SK-N-DZ (cell line): ENCODE measurements around the gene PYGB. TPM values are rescaled to one million over a fixed set of nuclear protein-coding genes. Genes with fewer than 3 reads are reported as not detected.

Experiments
- DNase-seq: peaks from one replicate; pipeline ENCODE4 v3.0.0-alpha.2; 2015; ENCODE audit warnings: low spot score
- polyA plus RNA-seq, 2 experiments: library from polyadenylated mRNA; depleted of rRNA; stranded (reverse); fragments of >200 nt; gene quantifications; 2 replicates each; pipeline ENCODE4 v1.2.3, GENCODE V29; 2014

Gene PYGB
- 127 and 155 TPM in 2 replicates for polyA plus RNA-seq (2014; cell fraction: cytosol; rRNA removed)
- polyA plus RNA-seq (2014; cell fraction: nucleus; rRNA removed) = 212 and 244 TPM in 2 replicates

- peak; percentile 84 for DNase-seq
Measured at GRCh38 chr20:25247956-25248785, at the start of gene PYGB. TSS of gene PYGB (plus strand) at chr20:25248085. CDS start at chr20:25248179, 94 bp downstream.

GRCh38 chr20:25198663-25199383 lies 49.1 kb upstream of the PYGB start:
- peak; percentile 41 for DNase-seq

- no peak for DNase-seq
Measured at GRCh38 chr20:25199473-25200260, 48.2 kb upstream of the PYGB start.

- DNase-seq = no peak
Measured at GRCh38 chr20:25203089-25203488, 44.8 kb upstream of the PYGB start.

- DNase-seq = no peak
Measured at GRCh38 chr20:25203871-25204320, 44.0 kb upstream of the PYGB start.

- DNase-seq = no peak
Measured at GRCh38 chr20:25204550-25205276, 43.2 kb upstream of the PYGB start.

- no peak for DNase-seq
Measured at GRCh38 chr20:25205277-25206062, 42.4 kb upstream of the PYGB start.

GRCh38 chr20:25206063-25206403 lies 41.9 kb upstream of the PYGB start:
- no peak for DNase-seq

GRCh38 chr20:25206548-25206947 lies 41.3 kb upstream of the PYGB start:
- no peak for DNase-seq

GRCh38 chr20:25207149-25207959 lies 40.5 kb upstream of the PYGB start:
- no peak for DNase-seq

GRCh38 chr20:25207960-25208534 lies 39.8 kb upstream of the PYGB start:
- no peak for DNase-seq

- no peak for DNase-seq
Measured at GRCh38 chr20:25209400-25209799, 38.5 kb upstream of the PYGB start.

GRCh38 chr20:25209911-25210310 lies 38.0 kb upstream of the PYGB start:
- DNase-seq = no peak

GRCh38 chr20:25211273-25211672 lies 36.6 kb upstream of the PYGB start:
- DNase-seq = no peak

- DNase-seq = no peak
Measured at GRCh38 chr20:25212242-25212641, 35.6 kb upstream of the PYGB start.

- DNase-seq = no peak
Measured at GRCh38 chr20:25213566-25214425, 34.1 kb upstream of the PYGB start.

- no peak for DNase-seq
Measured at GRCh38 chr20:25214426-25214790, 33.5 kb upstream of the PYGB start.

GRCh38 chr20:25214819-25215218 lies 33.1 kb upstream of the PYGB start:
- no peak for DNase-seq
